KG1 (cell line): ENCODE results near the gene FAM20C.
"Not testable (repeated sequence)": the region's sequence is repeated elsewhere in the genome, so short reads cannot be mapped to it uniquely, and the experiment has no call there.

ENCODE experiments used
- DNase-seq: peaks from one replicate; lab custom pipeline; 2025; lab: John Stamatoyannopoulos, UW

Gene FAM20C

DNA sequence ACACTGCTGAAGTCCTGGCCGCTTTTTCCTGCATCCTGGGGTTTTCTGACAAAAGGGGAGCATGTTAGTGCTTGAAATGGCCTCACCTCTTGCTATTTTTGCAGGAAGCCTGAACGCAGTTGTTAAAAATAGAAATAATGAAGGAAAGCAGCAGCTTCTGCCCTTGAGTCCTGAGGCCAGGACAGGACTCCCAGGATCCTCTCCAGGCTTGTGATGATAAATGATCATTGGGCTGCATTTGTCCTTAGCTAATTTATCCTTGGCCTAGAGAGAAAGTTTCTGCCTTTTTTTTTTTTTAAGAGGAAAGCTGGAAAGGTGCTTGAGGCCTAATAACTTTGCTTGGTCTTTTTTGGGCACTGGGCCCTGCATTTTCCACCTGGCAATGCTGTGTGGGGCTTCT is 17.7 kb upstream of the FAM20C start:
- DNase-seq = no peak

- no peak for DNase-seq
Measured at GRCh38 chr7:175955-176354, 16.4 kb upstream of the FAM20C start.

GRCh38 chr7:176381-176780 is 16.0 kb upstream of the FAM20C start:
- DNase-seq = no peak

- no peak for DNase-seq
Measured at GRCh38 chr7:176786-177459, 15.4 kb upstream of the FAM20C start.

DNA sequence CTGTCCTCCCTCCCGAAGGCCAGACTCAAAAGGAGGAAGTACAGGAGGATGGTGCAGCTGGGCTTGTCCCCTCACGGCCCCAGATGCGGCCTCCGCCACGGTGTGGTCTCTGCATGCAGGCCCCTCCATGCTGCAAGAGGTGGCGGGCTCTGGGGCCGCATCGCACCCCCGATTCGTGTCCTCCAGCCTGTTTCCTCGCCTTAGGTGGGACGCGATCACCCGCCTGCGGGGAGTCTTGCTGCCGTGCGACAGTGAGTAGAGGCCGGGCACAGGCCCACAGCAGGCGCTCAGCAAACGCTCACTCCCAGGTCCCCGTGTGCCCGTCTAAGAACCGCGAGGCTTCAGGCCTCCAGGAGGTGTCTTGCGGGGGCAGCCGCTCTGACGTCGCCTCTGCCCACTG is 13.9 kb upstream of the FAM20C start:
- DNase-seq = no peak

- DNase-seq = no peak
Measured at GRCh38 chr7:179209-179681, 13.1 kb upstream of the FAM20C start.

DNA sequence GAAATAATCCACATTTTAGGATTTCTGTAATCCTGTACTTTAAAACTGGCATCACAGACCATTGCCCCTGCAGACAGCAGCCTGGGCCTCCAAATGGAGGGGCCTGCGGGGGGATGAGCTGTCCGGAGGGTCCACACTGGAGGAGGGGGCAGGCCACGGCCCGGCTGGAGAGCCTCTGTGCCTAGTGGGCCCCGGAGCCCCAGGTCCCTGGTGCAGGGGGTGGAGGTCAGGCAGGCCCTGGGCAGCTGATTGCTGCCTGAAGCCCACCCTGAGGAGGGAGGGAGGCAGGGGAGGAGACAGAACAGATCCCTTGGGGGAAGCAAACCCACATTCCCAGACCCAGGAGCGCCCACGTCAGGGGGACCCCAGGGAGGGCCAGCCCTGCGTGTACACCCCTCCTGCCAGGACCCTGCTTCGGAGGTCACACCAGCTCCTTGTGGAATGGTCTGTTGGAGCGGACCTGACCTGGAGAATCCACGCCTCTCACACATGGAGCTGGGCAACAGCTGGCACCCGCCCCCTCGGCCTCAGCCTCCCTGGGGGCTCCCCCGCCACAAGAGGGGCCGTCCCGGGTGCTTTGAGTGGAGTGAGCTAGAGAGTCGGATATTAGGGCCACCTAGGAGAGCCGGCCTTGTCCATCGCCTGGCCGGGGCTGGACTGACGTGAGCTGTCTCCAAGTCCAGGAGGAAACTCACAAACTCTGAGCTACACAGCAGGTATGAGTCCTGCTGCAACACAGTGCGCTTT is 12.2 kb upstream of the FAM20C start:
- no peak for DNase-seq

DNA sequence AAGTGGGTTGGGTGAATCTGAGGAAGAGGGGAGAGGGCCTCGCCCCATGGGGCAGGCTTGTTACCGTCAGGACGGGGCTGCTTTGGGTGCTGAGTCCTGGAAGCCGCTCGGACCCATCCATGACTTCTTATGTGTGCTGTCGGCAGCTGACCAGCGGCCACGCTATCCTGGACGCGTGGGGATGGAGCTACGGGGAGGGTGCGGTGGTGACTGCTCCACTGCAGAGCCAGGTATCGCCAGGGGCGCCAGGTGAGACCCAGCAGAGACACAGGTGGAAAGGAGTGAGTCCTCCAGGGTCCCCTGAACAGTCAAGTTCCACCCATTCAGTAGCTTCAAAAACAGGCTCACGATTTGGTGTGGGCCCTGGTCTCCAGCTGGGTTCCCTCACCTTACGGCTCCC is 10.6 kb upstream of the FAM20C start:
- DNase-seq = no peak

DNA sequence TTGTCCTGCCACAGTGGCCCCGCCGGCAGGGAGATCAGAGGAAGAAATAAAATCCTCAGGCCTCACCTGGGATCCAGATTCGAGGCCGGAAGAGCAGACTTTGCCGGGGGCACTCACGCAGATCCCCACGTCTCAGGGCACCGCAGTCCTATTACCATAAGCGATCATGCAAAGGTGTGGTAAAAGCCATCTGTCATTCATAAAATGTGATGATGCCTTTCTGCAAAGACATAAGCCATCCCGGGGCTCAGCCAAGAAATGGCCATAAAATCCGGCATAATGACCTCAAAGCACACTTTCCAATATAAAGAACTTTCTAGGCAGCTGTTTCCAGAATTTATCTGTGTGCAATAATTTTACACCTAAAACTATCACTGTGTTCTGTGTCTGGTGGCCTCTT is 9.9 kb upstream of the FAM20C start:
- not testable (repeated sequence) for DNase-seq

DNA sequence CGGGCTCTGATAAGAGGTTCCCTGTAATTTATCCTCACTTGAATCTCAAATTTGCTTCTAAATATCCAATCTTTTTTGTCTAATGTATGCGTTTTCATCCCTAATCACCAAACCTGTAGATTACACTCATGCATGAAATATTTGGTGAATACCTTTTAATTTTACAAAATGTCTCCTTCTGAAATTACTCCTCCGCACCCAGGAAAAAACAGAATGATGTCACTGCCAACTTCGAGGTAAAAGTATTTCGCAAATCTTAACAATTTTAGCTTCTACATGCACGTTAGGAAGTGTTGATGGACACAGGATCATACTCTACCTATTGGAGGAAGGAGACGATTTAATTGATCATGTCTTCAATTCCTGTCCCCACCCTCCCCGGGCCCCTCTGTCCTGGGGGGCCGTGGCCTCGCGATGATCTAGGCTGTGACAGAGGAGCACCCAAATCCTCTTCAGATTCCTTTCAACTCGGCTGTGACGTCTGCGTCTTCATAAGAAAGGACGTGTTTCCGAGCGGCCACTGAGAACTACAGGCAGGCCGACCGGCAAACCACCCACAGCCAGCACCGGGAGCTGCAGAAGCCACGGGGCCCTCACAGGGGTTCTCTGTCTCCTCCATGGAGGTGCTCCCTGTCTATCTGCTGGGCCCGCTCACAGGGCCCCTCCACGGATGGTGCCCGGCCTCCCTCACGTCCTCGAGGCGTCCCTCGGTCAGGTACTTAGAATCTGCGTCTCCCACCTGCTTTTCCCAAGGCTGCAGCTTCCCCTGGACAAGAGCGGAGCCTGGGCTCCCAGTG is 8.7 kb upstream of the FAM20C start:
- DNase-seq = no peak

DNA sequence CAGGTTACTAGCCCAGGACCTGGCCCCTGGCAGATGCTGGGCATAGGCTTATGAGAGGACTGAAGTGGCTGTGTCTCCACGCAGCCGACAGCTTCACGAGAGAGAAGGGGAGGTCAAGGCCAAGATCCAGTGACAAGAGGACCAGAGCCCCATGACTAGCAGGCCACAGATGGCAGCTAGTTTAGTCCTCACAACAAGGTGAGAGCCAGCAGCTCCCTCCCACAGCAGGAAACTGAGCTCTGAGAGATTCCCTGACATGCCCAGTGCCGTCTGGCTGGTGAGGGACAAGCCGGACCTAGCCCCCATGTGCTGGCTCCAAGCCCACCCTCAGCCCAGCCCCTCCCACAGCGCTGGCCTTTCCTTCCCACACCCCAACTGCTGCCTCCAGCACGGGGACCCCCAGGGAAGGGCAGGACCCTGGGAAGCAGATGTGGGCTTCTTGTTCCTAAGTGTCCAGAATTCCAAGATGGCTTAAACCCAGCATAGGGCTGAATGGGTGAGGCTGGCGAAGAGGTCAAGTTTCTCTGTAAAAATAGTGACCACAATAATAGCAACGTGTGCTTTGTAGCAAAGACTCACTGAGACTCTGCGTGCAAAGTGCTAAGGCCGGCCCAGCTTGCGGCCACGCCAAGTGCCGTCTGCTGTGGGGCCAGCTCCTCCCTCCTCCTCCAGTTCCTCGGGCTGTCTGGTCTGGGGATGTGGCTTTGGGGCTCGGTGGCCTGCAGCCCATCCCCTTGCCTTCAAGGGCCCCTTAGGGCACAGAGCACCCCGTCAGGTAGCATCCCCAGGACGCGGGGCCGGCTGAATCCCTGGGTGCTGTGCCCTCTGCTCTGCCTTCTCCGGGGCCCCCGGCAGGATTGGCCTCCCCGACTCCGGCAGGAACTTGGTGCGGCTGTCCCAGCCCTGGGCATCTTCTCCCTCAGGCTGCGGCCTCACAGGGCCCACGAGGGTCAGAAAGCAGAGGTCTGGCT is 7.8 kb upstream of the FAM20C start:
- DNase-seq = no peak

- no peak for DNase-seq
Measured at GRCh38 chr7:186516-187113, 5.8 kb upstream of the FAM20C start.

DNA sequence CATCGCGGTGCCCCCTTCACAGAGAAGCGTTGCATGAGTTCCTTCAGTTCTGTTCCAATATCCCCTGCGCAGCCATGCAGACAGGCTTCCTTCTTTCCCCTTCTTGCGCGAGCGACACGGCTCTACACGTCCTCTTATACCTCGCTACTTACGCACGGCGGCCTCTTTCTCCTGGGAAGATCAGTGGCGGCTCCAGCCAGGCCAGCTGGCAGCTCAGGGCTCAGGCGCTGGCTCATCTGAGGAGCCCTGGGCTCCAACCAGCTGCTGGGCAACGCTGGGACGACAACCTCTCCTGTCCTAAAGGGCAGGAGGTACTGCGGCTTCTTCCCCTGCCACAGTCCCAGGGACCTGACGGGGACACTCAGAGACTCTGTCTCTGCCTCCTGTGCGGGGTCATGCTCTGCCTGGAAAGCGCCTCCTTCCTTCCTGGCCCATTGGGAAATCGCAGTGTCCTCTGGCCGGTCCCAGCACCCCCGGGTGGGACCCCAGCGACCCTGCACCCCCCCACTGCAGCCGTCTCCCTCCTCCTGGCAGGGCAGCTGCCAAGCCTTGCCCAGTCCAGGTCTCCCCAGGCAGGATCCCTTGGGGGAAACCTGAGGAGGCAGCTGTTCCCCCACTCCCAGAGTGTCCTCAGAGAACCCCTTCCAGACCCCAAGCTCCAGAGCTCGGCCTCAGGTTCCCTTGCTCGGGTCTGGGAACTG is 5.0 kb upstream of the FAM20C start:
- DNase-seq = no peak

GRCh38 chr7:188174-188573 is 4.2 kb upstream of the FAM20C start:
- no peak for DNase-seq

DNA sequence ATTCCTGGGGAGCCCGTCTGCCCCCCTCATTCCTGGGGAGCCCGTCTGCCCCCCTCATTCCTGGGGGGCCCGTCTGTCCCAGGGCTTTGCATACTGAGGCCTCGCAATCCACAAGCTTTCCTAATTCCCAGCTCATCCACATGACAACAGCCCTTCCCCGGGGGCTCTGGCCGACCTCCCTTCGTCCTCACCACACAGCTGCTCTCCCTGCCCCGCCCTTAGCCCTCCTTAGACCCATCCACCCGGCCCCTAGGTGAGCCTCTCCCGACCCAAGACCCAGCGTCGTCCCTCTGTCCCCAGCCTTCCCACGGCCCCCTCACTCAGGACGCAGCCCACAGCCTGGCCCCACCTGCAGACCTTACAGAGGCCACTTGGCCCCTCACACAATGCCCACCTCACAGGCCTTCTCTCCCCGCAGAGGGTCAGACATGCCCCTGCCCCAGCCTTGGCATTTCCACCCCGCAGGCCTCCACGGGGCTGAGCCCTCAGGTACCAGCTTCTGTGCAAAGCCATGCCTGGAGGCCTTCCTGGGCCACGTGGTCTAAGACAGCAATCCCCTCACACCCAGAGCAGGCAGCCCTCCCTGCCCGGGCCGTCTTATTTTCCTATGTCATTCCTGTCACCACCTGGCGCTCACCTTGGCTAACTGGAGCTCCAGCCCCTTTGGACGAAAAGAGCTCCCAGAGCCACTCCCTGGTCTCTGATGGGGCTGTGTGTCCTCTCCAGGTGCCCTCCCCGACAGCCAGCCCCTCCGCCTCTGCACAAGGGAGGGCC is 3.5 kb upstream of the FAM20C start:
- no peak for DNase-seq

GRCh38 chr7:189719-190118 is 2.7 kb upstream of the FAM20C start:
- DNase-seq = no peak

DNA sequence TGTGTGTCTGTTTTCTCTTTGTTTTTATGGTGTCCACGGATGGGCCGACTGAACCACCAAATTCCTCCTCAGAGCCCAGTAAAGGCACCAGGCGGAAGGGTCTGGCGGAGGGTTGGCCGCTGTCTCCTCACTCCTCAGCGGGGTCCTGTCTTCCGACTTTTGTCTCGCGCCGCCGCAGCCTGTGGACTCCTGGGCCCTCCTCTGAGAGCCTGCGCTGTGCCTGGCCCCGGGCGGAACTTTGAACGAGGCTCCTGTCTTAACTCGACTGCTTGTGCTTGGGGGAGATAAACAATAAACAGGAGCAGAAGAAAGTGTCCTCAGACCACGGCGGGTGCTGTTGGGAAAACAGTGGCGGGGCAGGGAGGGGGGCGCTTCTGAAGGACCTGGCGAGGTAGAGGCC is 2.2 kb upstream of the FAM20C start:
- no peak for DNase-seq

DNA sequence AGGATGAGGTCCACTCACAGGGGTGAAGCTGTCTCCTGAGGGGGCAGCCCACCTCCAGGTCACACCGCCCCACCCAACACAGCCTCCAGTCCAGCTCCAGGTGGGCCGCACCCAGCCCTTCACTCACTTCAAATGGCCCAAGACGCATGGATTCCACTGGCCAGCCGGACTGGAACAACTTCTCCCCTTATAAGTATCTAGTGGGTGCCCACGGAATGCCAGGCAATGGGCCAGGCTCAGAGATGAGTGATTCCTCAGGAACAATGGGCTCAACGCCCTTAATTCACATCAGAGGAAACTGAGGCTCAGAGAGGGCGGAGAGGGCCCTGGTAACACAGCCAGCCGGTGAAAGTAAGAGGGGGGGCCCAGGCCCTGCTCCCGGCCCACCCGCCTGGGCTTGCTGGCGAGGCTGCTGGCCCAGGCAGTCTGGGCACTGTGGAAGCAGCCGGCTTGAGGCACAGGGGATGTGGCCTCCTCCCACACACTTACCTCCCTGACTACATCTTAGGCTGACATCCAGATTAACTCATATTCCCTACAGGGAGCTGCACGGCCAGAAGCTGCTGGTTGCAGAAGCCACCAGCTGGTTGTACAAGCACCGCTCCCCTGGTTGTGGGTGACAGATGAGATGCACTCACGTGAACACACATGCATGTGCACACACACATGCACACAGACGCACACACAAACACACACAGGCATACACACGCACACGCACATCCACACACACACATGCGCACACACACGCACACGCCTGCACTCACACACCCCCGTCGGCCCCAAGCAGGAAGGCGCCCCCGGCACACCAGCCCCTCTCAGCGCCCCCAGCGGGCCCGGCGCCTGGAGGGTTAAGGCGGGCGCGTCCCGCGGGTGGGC is 1.0 kb upstream of the FAM20C start:
- DNase-seq = no peak
